Measurements from ENCODE around the gene COLEC12.

The COLEC12 gene

GRCh38 chr18:434410-434809 is 66.1 kb downstream of the COLEC12 start:
- DNase-seq: no peak

- no peak for DNase-seq
Observed at GRCh38 chr18:433960-434359, 66.5 kb downstream of the COLEC12 start.

GRCh38 chr18:433298-433697 is 67.2 kb downstream of the COLEC12 start:
- no peak for DNase-seq

GRCh38 chr18:432791-433190 is 67.7 kb downstream of the COLEC12 start:
- no peak for DNase-seq

- DNase-seq: no peak
Observed at GRCh38 chr18:429030-429429, 71.5 kb downstream of the COLEC12 start.

- no peak for DNase-seq
Observed at GRCh38 chr18:427005-427404, 73.5 kb downstream of the COLEC12 start.

GRCh38 chr18:425106-425745 is 75.3 kb downstream of the COLEC12 start:
- DNase-seq: no peak

GRCh38 chr18:424668-425067 is 75.8 kb downstream of the COLEC12 start:
- DNase-seq: no peak

GRCh38 chr18:424071-424661 is 76.3 kb downstream of the COLEC12 start:
- DNase-seq: no peak

- no peak for DNase-seq
Observed at GRCh38 chr18:422966-423365, 77.5 kb downstream of the COLEC12 start.

GRCh38 chr18:421247-422155 is 79.0 kb downstream of the COLEC12 start:
- no peak for DNase-seq

- DNase-seq: no peak
Observed at GRCh38 chr18:420661-421246, 79.7 kb downstream of the COLEC12 start.

GRCh38 chr18:419541-420175 is 80.8 kb downstream of the COLEC12 start:
- DNase-seq: no peak

- DNase-seq: no peak
Observed at GRCh38 chr18:417495-417894, 83.0 kb downstream of the COLEC12 start.

- DNase-seq: no peak
Observed at GRCh38 chr18:416930-417329, 83.6 kb downstream of the COLEC12 start.

- no peak for DNase-seq
Observed at GRCh38 chr18:415617-416612, 84.6 kb downstream of the COLEC12 start.

GRCh38 chr18:415047-415446 is 85.5 kb downstream of the COLEC12 start:
- DNase-seq: no peak

GRCh38 chr18:413233-413632 is 87.3 kb downstream of the COLEC12 start:
- no peak for DNase-seq

- no peak for DNase-seq
Observed at GRCh38 chr18:410047-410455, 90.5 kb downstream of the COLEC12 start.

- DNase-seq: no peak
Observed at GRCh38 chr18:408367-408766, 92.1 kb downstream of the COLEC12 start.

GRCh38 chr18:407626-408224 is 92.8 kb downstream of the COLEC12 start:
- DNase-seq: no peak
